ENCODE measurements around the gene USP34. TPM values are rescaled to one million over a fixed set of nuclear protein-coding genes. Genes with fewer than 3 reads are reported as not detected.

The USP34 gene
- total and polyA plus RNA-seq, 2 experiments from 2014 or later: 81.8 to 157 TPM

DNA sequence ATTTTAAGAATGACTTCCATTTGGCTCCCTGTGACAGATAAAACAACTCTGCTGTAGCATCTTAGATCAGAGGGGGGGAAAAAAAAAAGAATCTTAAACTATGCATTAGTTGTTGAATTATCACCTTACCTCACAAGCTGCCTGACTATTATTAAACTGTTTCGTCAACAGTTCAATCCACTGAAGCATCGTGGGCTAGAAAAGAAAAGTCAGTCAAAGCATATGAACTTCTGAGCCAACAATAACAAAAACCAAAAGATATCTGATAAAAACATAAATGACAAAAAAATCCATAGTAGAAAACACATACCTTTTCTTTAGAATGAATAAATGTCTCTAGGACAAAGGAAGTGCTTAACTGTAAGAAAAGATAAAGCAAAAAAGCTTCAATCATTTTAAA, 235.2 kb downstream of the USP34 start:
- no peak overlapping the region for H3K4me3 Mint-ChIP-seq
- H3K36me3 Mint-ChIP-seq (ENCODE audit: low read depth): peaks cover 52% of the 10 kb centered on the region
- TF ChIP-seq POLR2AphosphoS5 (IDR thresholded peaks at IDR 0.05; ENCODE audit: low read depth) (no peak), ZNF114 (CRISPR knock-in tag; IDR thresholded peaks at IDR 0.05) (no peak), ZNF462 (CRISPR knock-in tag; IDR thresholded peaks at IDR 0.05) (no peak), ZNF331 (CRISPR knock-in tag; IDR thresholded peaks at IDR 0.05; ENCODE audit: low read depth) (no peak), EZH2 (IDR thresholded peaks at IDR 0.05; ENCODE audit: low read depth, unreplicated experiment) (no peak), JUNB (IDR thresholded peaks at IDR 0.05; ENCODE audit: unreplicated experiment) (no peak), CREB1 (CRISPR knock-in tag; IDR thresholded peaks at IDR 0.05; ENCODE audit: low read depth) (no peak), NANOG (IDR thresholded peaks at IDR 0.05; ENCODE audit: borderline replicate concordance) (no peak), STAT1 (IDR thresholded peaks at IDR 0.05; ENCODE audit: unreplicated experiment) (no peak), EZH2phosphoT487 (IDR thresholded peaks at IDR 0.05; ENCODE audit: unreplicated experiment) (no peak)
- TF ChIP-seq, protein P1, sequence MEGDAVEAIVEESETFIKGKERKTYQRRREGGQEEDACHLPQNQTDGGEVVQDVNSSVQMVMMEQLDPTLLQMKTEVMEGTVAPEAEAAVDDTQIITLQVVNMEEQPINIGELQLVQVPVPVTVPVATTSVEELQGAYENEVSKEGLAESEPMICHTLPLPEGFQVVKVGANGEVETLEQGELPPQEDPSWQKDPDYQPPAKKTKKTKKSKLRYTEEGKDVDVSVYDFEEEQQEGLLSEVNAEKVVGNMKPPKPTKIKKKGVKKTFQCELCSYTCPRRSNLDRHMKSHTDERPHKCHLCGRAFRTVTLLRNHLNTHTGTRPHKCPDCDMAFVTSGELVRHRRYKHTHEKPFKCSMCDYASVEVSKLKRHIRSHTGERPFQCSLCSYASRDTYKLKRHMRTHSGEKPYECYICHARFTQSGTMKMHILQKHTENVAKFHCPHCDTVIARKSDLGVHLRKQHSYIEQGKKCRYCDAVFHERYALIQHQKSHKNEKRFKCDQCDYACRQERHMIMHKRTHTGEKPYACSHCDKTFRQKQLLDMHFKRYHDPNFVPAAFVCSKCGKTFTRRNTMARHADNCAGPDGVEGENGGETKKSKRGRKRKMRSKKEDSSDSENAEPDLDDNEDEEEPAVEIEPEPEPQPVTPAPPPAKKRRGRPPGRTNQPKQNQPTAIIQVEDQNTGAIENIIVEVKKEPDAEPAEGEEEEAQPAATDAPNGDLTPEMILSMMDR (conservative IDR thresholded peaks at IDR 0.05; ENCODE audit: low read depth in 2 of 2): no peak
- TF ChIP-seq, protein P2, sequence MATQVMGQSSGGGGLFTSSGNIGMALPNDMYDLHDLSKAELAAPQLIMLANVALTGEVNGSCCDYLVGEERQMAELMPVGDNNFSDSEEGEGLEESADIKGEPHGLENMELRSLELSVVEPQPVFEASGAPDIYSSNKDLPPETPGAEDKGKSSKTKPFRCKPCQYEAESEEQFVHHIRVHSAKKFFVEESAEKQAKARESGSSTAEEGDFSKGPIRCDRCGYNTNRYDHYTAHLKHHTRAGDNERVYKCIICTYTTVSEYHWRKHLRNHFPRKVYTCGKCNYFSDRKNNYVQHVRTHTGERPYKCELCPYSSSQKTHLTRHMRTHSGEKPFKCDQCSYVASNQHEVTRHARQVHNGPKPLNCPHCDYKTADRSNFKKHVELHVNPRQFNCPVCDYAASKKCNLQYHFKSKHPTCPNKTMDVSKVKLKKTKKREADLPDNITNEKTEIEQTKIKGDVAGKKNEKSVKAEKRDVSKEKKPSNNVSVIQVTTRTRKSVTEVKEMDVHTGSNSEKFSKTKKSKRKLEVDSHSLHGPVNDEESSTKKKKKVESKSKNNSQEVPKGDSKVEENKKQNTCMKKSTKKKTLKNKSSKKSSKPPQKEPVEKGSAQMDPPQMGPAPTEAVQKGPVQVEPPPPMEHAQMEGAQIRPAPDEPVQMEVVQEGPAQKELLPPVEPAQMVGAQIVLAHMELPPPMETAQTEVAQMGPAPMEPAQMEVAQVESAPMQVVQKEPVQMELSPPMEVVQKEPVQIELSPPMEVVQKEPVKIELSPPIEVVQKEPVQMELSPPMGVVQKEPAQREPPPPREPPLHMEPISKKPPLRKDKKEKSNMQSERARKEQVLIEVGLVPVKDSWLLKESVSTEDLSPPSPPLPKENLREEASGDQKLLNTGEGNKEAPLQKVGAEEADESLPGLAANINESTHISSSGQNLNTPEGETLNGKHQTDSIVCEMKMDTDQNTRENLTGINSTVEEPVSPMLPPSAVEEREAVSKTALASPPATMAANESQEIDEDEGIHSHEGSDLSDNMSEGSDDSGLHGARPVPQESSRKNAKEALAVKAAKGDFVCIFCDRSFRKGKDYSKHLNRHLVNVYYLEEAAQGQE (IDR thresholded peaks at IDR 0.05; ENCODE audit: unreplicated experiment): no peak
- TF ChIP-seq, protein P3, sequence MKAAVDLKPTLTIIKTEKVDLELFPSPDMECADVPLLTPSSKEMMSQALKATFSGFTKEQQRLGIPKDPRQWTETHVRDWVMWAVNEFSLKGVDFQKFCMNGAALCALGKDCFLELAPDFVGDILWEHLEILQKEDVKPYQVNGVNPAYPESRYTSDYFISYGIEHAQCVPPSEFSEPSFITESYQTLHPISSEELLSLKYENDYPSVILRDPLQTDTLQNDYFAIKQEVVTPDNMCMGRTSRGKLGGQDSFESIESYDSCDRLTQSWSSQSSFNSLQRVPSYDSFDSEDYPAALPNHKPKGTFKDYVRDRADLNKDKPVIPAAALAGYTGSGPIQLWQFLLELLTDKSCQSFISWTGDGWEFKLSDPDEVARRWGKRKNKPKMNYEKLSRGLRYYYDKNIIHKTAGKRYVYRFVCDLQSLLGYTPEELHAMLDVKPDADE (IDR thresholded peaks at IDR 0.05): no peak
- Histone ChIP-seq H3K36me3 (ENCODE audit: insufficient read depth) (peaks cover 12% of the 10 kb centered on the region), H3K27ac (ENCODE audit: low read depth) (no peak overlapping the region), H4K20me1 (replicated peaks; ENCODE audit: insufficient read depth) (no peaks in the 10 kb centered on the region), H3K4me2 (no peak overlapping the region), H3K79me2 (replicated peaks; ENCODE audit: insufficient read depth) (no peaks in the 10 kb centered on the region), H2AFZ (no peak overlapping the region), H3F3A (replicated peaks; ENCODE audit: low read depth) (no peaks in the 10 kb centered on the region), H3K9me2 (ENCODE audit: insufficient read depth) (no peaks in the 10 kb centered on the region), H3K4me1 (ENCODE audit: insufficient read depth) (no peaks in the 10 kb centered on the region), H3K4me3 (no peak overlapping the region), H3K27me3 (ENCODE audit: insufficient read depth) (no peaks in the 10 kb centered on the region)
- H3K9me3 Mint-ChIP-seq: no peaks in the 10 kb centered on the region
- DNase-seq (ENCODE audit: low spot score) (no peak), ATAC-seq (no peak)
- H3K27ac Mint-ChIP-seq: no peak overlapping the region
- no peaks in the 10 kb centered on the region for H3K4me1 Mint-ChIP-seq
- H3K27me3 Mint-ChIP-seq (ENCODE audit: insufficient read depth, low read depth, poor library complexity): peaks cover 2% of the 10 kb centered on the region
